ENCODE measurements around the gene GPR32.
A peak's percentile ranks its signal among the peaks of the same experiment; 100 is the strongest.
"Not testable (repeated sequence)": the region's sequence is repeated elsewhere in the genome, so short reads cannot be mapped to it uniquely, and the experiment has no call there.

Gene GPR32

GRCh38 chr19:50770164-50770563, at the start of gene GPR32:
Gene GPR32, plus strand, starts transcription at chr19:50770464. Its CDS starts 137 bp downstream, at chr19:50770601.
- DNase-seq (ENCODE audit: low spot score), result not testable (repeated sequence)

DNA sequence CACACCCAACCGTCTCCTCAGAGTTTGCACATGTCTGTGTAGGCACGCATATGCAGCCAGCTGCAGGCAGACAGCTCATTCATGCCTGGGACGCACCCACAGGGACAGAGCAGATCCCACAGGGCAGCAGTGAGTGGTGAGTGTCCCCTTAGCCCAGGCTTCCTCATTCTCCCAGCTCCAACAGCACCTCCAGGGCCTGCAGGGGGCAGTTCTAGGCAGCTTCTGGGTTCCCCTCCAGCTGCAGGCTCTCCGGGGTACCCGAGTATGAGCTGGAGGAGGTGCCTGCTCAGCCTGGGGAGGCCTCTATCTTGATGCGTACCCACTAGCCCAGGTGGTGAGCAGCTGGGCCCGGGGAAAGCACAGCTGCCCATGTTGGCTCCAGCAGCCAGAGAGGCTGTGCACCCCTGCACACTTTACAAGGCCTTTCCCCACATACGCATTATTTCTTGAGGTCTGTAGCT, 49.3 kb upstream of the GPR32 start:
- no peak for DNase-seq (ENCODE audit: low spot score)

DNA sequence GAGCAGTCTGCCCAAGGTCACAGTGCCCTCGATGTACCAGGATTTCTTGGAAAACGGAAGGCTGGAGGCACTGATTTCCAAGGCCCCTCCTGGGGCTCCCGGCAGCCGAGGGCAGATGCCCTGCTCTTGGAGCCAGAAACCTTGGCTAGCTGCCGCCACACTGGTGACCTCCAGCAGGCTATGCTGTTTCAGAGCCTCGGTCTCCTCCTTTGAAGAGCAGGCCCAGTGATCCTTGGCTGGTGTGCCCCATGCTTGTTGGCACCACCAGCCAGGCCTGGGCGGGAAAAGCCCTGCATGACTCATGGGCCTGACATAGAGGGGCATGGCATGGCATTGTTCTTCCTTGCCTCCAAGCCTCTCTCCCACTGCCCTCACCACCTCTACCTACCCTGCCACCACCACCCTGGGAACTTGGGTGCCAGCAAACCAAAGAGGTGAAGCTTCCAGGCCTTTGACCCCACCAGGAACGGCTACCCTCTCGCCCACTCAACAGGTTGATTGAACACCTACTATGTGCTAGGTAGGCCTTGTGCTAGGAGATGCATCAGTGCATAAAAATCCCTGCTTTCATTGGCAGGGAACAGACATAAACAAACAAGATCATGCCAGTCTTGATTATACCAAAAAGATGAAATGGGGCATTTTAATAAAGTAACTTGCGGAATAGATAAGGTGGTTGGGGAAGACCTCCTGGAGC, 48.7 kb upstream of the GPR32 start:
- DNase-seq (ENCODE audit: low spot score), result no peak

- no peak for DNase-seq (ENCODE audit: low spot score)
Measured at GRCh38 chr19:50722201-50723013, 47.9 kb upstream of the GPR32 start.

DNA sequence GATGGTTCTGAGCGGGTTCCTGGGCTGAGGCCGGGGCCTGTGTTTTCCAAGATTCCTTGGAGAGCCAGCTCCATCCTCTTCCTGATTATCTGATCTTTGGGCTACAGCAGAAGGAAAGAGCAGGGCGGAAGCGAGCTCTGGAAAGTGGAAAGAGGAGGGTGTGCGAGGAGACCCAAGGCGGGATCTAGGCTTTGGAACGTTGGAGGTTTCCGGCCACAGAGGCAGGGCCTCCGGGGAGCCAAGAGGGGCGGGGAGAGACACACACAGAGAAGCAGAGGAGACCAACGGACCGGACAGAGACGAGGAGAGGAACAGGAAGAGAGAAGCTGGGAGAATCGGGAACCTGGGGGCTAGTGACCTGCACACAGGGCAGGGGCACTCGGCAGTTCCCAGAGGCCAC, 47.2 kb upstream of the GPR32 start, which contains the start of gene CLEC11A:
Gene CLEC11A, plus strand, starts transcription at position 296 of the 400 bp plus-strand sequence. CDS start 162 bp downstream, outside the sequence.
- DNase-seq (ENCODE audit: low spot score), result no peak

DNA sequence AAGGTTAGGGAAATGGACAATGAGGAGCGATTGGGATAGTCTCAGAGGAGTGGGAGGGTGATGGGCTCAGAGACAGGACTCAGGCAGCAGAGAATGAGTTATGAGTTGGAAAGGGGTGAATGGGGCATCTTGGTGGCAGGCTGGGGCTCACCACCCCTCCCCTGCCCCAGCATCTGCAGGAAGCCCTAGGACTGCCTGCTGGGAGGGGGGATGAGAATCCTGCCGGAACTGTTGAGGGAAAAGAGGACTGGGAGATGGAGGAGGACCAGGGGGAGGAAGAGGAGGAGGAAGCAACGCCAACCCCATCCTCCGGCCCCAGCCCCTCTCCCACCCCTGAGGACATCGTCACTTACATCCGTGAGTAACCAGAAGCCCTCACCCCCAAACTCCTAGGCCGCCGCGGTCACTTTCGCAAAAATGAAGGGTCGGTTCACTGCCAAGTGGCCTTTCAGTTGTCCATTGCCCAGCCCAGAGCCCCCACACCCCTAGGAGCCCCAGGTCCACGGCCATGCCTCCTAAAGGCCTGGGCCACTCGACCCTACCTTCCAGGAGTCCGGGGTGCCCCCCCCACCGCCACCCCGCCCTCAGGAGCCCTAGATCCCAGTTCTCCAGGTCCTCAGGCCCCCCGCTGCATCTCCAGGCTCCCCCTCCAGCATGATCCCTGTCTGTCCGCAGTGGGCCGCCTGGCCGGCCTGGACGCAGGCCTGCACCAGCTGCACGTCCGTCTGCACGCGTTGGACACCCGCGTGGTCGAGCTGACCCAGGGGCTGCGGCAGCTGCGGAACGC, 46.3 kb upstream of the GPR32 start:
- DNase-seq (ENCODE audit: low spot score), result no peak

- peak; percentile 93 for DNase-seq (ENCODE audit: low spot score)
Measured at GRCh38 chr19:50724522-50725217, 45.6 kb upstream of the GPR32 start.

DNA sequence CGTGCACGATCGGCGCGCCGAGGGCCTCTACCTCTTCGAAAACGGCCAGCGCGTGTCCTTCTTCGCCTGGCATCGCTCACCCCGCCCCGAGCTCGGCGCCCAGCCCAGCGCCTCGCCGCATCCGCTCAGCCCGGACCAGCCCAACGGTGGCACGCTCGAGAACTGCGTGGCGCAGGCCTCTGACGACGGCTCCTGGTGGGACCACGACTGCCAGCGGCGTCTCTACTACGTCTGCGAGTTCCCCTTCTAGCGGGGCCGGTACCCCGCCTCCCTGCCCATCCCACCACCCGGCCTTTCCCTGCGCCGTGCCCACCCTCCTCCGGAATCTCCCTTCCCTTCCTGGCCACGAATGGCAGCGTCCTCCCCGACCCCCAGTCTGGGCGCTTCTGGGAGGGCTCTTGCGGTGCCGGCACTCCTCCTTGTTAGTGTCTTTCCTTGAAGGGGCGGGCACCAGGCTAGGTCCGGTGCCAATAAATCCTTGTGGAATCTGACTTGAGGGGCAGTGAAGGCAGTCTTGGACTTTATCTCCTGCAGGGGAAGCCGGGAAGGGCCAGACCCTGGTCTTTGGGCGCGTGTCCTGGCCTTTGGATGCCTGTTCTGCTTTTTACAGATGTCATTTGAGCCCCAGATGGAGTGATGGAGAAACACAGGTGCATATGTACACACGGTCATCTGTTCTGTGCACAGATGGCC, 44.9 kb upstream of the GPR32 start:
- DNase-seq (ENCODE audit: low spot score), result no peak

- DNase-seq (ENCODE audit: low spot score), result no peak
Measured at GRCh38 chr19:50725911-50726230, 44.4 kb upstream of the GPR32 start.

- DNase-seq (ENCODE audit: low spot score), result peak; percentile 63
Measured at GRCh38 chr19:50728084-50728737, 42.1 kb upstream of the GPR32 start.

- no peak for DNase-seq (ENCODE audit: low spot score)
Measured at GRCh38 chr19:50729894-50730293, 40.4 kb upstream of the GPR32 start.

DNA sequence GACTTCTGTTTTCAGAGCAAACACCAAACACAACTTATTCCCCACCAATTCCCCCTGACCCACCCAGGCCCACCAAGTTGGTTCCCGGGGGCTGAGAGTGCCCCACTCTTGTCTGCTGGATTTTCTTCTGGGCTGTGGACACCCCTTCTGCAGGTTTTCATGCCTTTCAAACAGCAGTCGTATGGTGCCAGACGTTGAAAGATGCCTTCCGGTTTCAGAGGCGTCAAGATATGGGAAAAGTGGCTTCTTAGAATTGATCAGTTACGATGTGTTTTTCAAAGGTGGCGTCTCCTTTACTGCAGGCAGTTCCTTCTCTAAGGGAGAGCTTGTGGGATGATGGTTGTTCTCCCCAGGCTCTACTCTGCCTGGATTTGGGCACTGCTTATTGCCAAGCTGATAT, 34.4 kb upstream of the GPR32 start:
- no peak for DNase-seq (ENCODE audit: low spot score)

DNA sequence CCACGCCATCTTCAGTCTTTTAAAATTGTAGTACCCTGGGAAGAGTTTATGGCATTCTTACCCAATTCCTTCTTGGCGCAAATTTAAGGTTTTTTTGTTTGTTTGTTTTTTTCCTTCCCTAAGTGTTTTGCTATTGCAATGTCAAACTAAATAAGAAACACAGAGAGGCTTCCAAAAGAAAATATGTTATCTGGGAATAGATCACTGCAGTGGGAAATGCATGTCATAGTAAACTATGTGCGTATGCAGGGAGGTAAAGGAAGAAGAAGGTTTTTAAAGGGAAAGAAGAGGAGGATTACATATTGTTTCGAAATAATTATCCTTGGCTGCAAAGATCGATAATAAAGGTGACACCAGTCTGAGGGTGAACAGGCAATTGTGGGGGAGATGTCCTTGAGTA, 33.9 kb upstream of the GPR32 start:
- no peak for DNase-seq (ENCODE audit: low spot score)

DNA sequence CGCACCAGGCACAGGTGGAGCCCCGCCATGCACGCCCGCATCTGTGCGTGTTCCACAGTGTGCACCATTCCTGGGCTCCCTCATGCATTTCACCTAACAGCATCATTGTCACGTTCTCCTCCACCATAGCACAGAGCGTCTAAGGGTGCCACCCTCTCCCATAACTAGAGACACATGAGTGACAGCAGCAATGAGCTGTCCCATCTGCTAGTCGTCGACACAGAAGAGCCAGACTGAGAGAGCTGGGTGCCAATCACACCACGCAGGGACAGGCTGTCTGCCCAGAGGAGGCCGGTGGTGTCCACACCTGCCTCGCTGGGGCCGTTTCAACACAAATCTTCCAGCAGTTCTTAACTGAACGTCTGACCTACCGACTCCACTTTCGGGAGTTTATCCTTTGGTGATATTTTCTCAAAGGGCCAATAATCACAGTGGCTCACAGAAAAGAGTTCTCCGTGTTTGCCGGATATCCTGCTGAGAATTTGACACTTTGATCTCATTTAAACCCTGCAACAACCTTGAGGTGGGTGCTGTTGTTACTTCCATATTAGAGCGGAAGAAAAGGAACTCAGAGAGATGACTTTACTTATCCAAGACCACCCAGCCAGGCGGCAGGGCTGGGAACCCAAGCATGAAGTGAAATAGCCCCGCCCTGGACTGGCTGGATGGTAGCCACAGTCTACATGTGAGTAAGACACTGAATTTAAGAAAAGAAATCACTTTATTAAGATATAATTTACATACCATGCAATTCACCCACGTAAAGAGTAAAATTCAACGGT, 30.9 kb upstream of the GPR32 start:
- DNase-seq (ENCODE audit: low spot score), result no peak

- no peak for DNase-seq (ENCODE audit: low spot score)
Measured at GRCh38 chr19:50739914-50740426, 30.3 kb upstream of the GPR32 start.

- DNase-seq (ENCODE audit: low spot score), result no peak
Measured at GRCh38 chr19:50741179-50741933, 28.9 kb upstream of the GPR32 start.

- no peak for DNase-seq (ENCODE audit: low spot score)
Measured at GRCh38 chr19:50743537-50743936, 26.7 kb upstream of the GPR32 start.

DNA sequence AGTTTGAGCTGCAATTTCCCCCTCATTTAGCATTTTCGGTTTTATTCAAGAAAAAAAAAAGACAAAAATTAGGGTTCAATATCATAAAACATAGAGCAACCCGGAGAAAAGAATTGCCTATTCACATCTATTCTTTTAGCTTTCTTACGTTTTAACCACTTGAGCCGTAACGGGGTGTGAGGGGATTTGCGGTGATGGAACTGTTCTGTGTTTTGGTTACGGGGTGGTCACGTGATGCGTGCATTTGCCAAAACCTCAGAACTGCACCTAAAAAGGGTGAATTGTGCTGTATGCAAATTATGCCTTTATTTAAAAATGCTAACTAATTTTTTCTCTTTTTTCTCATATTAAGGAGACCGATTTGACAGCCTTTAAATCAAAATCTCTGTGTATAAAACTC, 25.0 kb upstream of the GPR32 start:
- DNase-seq (ENCODE audit: low spot score), result no peak

DNA sequence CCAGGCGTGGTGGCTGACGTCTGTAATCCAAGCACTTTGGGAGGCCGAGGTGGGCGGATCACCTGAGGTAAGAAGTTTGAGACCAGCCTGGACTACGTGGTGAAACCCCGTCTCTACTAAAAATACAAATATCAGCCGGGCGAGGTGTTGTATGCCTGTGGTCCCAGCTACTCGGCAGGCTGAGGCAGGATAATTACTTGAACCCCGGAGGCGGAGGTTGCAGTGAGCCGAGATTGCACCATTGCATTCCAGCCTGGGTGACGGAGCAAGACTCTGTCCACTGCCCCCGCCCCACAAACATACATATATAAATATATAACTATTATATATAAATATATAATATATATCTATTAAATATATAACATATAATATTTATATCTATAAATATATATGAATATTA, 23.1 kb upstream of the GPR32 start:
- not testable (repeated sequence) for DNase-seq (ENCODE audit: low spot score)
